Suprapubic skin (tissue), 4 donors: ENCODE data around the gene TMEM248. TPM values are rescaled to one million over a fixed set of nuclear protein-coding genes. Genes with fewer than 3 reads are reported as not detected.
A peak's percentile ranks its signal among the peaks of the same experiment; 100 is the strongest.

Experiments
- DNase-seq, 2 donors: peaks; one replicate each; pipeline ENCODE4 v3.0.0-alpha.2; 2019; ENCODE audit warnings: low spot score in 2 of 2
- H3K27ac ChIP-seq: fragments of 200-600 bp; sonication (generic); one replicate; pipeline ENCODE4 v1.5.1; 2019
- H3K27me3 ChIP-seq: fragments of 200-600 bp; sonication (generic); one replicate; pipeline ENCODE4 v1.5.1; 2019
- H3K36me3 ChIP-seq: fragments of 200-600 bp; sonication (generic); one replicate; pipeline ENCODE4 v1.5.1; 2019
- H3K4me1 ChIP-seq: fragments of 200-600 bp; sonication (generic); one replicate; pipeline ENCODE4 v1.5.1; 2019
- H3K4me3 ChIP-seq: fragments of 200-600 bp; sonication (generic); one replicate; pipeline ENCODE4 v1.5.1; 2019; ENCODE audit warnings: mild to moderate bottlenecking
- H3K9me3 ChIP-seq: fragments of 200-600 bp; sonication (generic); one replicate; pipeline ENCODE4 v1.5.1; 2019
- EP300 ChIP-seq: sonication (generic); formaldehyde crosslinking; IDR thresholded peaks from one replicate; pipeline ENCODE4 v1.6.1; 2017; ENCODE audit warnings: antibody characterized with exemption
- POLR2A ChIP-seq, 2 donors: fragments of 450-650 bp; IDR thresholded peaks; one replicate each; pipeline ENCODE4 v1.6.1; 2017; ENCODE audit warnings: antibody characterized with exemption in 2 of 2, mild to moderate bottlenecking in 2 of 2, moderate library complexity in 2 of 2
- POLR2AphosphoS5 ChIP-seq, 3 donors: sonication (generic); formaldehyde crosslinking; IDR thresholded peaks; one replicate each; pipeline ENCODE4 v1.6.1; 2017; ENCODE audit warnings: antibody characterized with exemption in 3 of 3
- WGBS: methylation state at CpG from one replicate; pipeline ENCODE4 v1.1.5; 2018; 5-methylcytosine and 5-hydroxymethylcytosine counted together
- total RNA-seq, 4 donors: library from RNA; depleted of rRNA; stranded (reverse); fragments of >200 nt; gene quantifications; one replicate each; pipeline ENCODE4 v1.1.0, GENCODE V29; 2016
- TF ChIP-seq, protein P1 (sequence below), 2 donors: fragments of 200-600 bp in 1 of 2; fragments of 450-650 bp in 1 of 2; sonication (generic) in 1 of 2; IDR thresholded peaks; one replicate each; pipeline ENCODE4 v1.5.1; 2016 to 2019; ENCODE audit warnings: antibody characterized with exemption in 2 of 2, mild to moderate bottlenecking in 1 of 2, moderate library complexity in 1 of 2

Gene TMEM248
- total RNA-seq, 4 donors from 2014 or later, result 80.6 to 99.2 (median 91.0) TPM

GRCh38 chr7:66921396-66921917, 432 bp downstream of the TMEM248 start:
- H3K27ac ChIP-seq, result peak overlapping the region; percentile 87
- no peaks in the 10 kb centered on the region for H3K9me3 ChIP-seq
- peak overlapping the region; percentile 92 for H3K4me3 ChIP-seq
- TF ChIP-seq EP300 (no peak), POLR2A (IDR thresholded peaks at IDR 0.05) (no peak), POLR2AphosphoS5 (IDR thresholded peaks at IDR 0.05) (no peak)
- TF ChIP-seq, protein P1, sequence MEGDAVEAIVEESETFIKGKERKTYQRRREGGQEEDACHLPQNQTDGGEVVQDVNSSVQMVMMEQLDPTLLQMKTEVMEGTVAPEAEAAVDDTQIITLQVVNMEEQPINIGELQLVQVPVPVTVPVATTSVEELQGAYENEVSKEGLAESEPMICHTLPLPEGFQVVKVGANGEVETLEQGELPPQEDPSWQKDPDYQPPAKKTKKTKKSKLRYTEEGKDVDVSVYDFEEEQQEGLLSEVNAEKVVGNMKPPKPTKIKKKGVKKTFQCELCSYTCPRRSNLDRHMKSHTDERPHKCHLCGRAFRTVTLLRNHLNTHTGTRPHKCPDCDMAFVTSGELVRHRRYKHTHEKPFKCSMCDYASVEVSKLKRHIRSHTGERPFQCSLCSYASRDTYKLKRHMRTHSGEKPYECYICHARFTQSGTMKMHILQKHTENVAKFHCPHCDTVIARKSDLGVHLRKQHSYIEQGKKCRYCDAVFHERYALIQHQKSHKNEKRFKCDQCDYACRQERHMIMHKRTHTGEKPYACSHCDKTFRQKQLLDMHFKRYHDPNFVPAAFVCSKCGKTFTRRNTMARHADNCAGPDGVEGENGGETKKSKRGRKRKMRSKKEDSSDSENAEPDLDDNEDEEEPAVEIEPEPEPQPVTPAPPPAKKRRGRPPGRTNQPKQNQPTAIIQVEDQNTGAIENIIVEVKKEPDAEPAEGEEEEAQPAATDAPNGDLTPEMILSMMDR (IDR thresholded peaks at IDR 0.05), result no peak
- no peaks in the 10 kb centered on the region for H3K27me3 ChIP-seq
- H3K36me3 ChIP-seq, result no peaks in the 10 kb centered on the region
- DNase-seq, result peak in 1 of 2 donors; percentile 73
- under 1% methylated on average over 32 of the region's 47 CpGs for whole genome bisulfite sequencing
- peaks cover 39% of the 10 kb centered on the region for H3K4me1 ChIP-seq

- no peaks in the 10 kb centered on the region for H3K36me3 ChIP-seq
- H3K9me3 ChIP-seq, result no peaks in the 10 kb centered on the region
- 3% methylated on average over 12 of the region's 15 CpGs for WGBS
- H3K4me1 ChIP-seq, result peaks cover 44% of the 10 kb centered on the region
- no peaks in the 10 kb centered on the region for H3K27me3 ChIP-seq
- H3K27ac ChIP-seq, result peak overlapping the region; percentile 87
- TF ChIP-seq EP300 (no peak), POLR2A (IDR thresholded peaks at IDR 0.05) (no peak), POLR2AphosphoS5 (IDR thresholded peaks at IDR 0.05) (no peak)
- TF ChIP-seq, protein P1 (IDR thresholded peaks at IDR 0.05), result no peak
- peak overlapping the region; percentile 92 for H3K4me3 ChIP-seq
- DNase-seq, result no peak
Measured at GRCh38 chr7:66921918-66922486, 977 bp downstream of the TMEM248 start.

- WGBS, result 89% methylated on average over 3 of the region's 3 CpGs
- DNase-seq, result no peak
- TF ChIP-seq POLR2A (IDR thresholded peaks at IDR 0.05) (no peak), POLR2AphosphoS5 (IDR thresholded peaks at IDR 0.05) (no peak), EP300 (no peak)
- TF ChIP-seq, protein P1 (IDR thresholded peaks at IDR 0.05), result no peak
- Histone ChIP-seq H3K9me3 (no peaks in the 10 kb centered on the region), H3K4me1 (peaks cover 56% of the 10 kb centered on the region), H3K36me3 (no peaks in the 10 kb centered on the region), H3K4me3 (no peak overlapping the region), H3K27ac (no peak overlapping the region), H3K27me3 (no peaks in the 10 kb centered on the region)
Measured at GRCh38 chr7:66925255-66925654, 4.2 kb downstream of the TMEM248 start.

GRCh38 chr7:66927348-66927948, 6.4 kb downstream of the TMEM248 start:
- Histone ChIP-seq H3K36me3 (no peaks in the 10 kb centered on the region), H3K27ac (no peak overlapping the region), H3K9me3 (no peaks in the 10 kb centered on the region), H3K4me1 (peaks cover 48% of the 10 kb centered on the region), H3K4me3 (no peak overlapping the region), H3K27me3 (no peaks in the 10 kb centered on the region)
- WGBS, result 72% methylated on average over 7 of the region's 7 CpGs
- no peak for TF ChIP-seq EP300
- no peak for TF ChIP-seq POLR2AphosphoS5 (IDR thresholded peaks at IDR 0.05)
- no peak for TF ChIP-seq POLR2A (IDR thresholded peaks at IDR 0.05)
- TF ChIP-seq, protein P1 (IDR thresholded peaks at IDR 0.05), result no peak
- no peak for DNase-seq

GRCh38 chr7:66928388-66928787, 7.4 kb downstream of the TMEM248 start:
- TF ChIP-seq POLR2AphosphoS5 (IDR thresholded peaks at IDR 0.05) (no peak), POLR2A (IDR thresholded peaks at IDR 0.05) (no peak), EP300 (no peak)
- TF ChIP-seq, protein P1 (IDR thresholded peaks at IDR 0.05), result no peak
- Histone ChIP-seq H3K9me3 (no peaks in the 10 kb centered on the region), H3K4me1 (peaks cover 41% of the 10 kb centered on the region), H3K4me3 (no peak overlapping the region), H3K36me3 (no peaks in the 10 kb centered on the region), H3K27ac (no peak overlapping the region), H3K27me3 (no peaks in the 10 kb centered on the region)
- WGBS, result 92% methylated on average over 4 of the region's 4 CpGs
- no peak for DNase-seq
